NB4 (cell line): ENCODE data around the gene ZNF221.

Experiments
- CTCF ChIP-seq: IDR thresholded peaks from one replicate; pipeline ENCODE4 v1.5.1; 2012; ENCODE audit warnings: low read depth, low read length
- MAX ChIP-seq: IDR thresholded peaks from 2 replicates; pipeline ENCODE4 v1.6.1; 2011; ENCODE audit warnings: low read depth, low read length
- POLR2A ChIP-seq: IDR thresholded peaks from 2 replicates; pipeline ENCODE4 v1.6.1; 2011; ENCODE audit warnings: mild to moderate bottlenecking; ENCODE audit not compliant: insufficient read length; ENCODE audit errors: extremely low read depth

GRCh38 chr19:43941209-43941608, 9.8 kb upstream of the ZNF221 start:
- TF ChIP-seq POLR2A (no peak), CTCF (no peak), MAX (no peak)
